ENCODE results near the gene FRAT2. TPM values are rescaled to one million over a fixed set of nuclear protein-coding genes. Genes with fewer than 3 reads are reported as not detected.

The FRAT2 gene
- total and polyA plus RNA-seq, 2 of the 13 experiments (the other 11 are each of a cell fraction or from before 2014, with no cell fraction given), result 7.2 to 14.1 TPM

GRCh38 chr10:97321032-97321803 lies 13.3 kb downstream of the FRAT2 start (continued):
- TF ChIP-seq SALL1 (CRISPR knock-in tag; IDR thresholded peaks at IDR 0.05), result 0 out of 2 replicates have a peak, but pooled peaks have one; percentile 23
- TF ChIP-seq ZNF281 (CRISPR knock-in tag; IDR thresholded peaks at IDR 0.05; ENCODE audit: borderline replicate concordance), result peak; percentile 17; the same call in 1 of the 2 replicates
- TF ChIP-seq ZHX1 (CRISPR knock-in tag; IDR thresholded peaks at IDR 0.05; ENCODE audit: low read depth), result 0 out of 2 replicates have a peak, but pooled peaks have one; percentile 64
- 0 out of 2 replicates have a peak, but pooled peaks have one; percentile 30 for TF ChIP-seq HES4 (CRISPR knock-in tag; IDR thresholded peaks at IDR 0.05; ENCODE audit: borderline replicate concordance)
